CD4-positive, alpha-beta T cell treated with Interferon gamma for 1 hour (primary cell): Measurements from ENCODE around the gene ST8SIA4.
A peak's percentile ranks its signal among the peaks of the same experiment; 100 is the strongest.

Experiments
- DNase-seq: peaks from one replicate; pipeline ENCODE4 v3.0.0-alpha.2; 2020

Gene ST8SIA4

DNA sequence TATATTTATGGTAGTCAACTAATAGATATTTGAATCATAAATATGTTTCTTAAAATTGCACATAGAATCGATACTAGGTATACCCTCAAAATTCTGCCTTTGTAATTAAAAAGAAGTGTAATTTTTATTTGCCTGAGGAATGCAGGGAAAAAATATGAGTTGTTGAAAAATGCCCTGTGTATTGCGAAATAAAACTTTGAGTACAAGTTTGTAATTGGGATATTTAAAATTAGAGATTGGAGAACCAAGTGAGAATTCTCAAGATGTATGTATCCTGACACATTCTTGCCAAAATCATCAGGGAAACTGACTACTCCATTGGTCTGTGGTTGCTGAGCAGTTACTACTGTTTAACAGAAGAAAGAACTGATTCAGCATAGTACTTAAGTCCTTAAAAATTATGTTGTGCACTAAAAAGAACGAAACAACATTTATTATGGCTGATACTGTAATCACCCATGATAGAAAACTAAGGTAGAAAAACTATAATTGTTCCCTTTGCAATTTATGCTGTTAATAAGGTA, 36.0 kb downstream of the ST8SIA4 start:
- no peak for DNase-seq

DNA sequence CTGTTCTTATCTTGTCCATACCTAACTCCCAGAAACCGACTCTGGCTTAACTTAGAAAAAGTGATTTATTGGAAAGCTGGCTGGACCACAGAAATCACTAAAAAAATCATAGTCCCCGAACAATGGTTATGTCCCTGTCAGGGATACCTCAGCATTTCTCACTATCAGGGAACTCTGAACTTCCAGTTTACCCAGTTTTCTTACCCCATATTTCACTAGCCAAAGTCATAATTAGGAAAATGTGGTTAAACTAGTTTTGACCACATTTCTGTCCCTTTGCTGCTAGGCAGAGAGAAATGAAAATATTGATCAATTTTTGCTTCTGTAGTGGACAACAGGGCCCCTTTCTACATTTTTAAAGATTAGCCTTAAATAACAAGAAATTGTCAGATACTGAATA, 38.2 kb downstream of the ST8SIA4 start:
- DNase-seq = no peak

DNA sequence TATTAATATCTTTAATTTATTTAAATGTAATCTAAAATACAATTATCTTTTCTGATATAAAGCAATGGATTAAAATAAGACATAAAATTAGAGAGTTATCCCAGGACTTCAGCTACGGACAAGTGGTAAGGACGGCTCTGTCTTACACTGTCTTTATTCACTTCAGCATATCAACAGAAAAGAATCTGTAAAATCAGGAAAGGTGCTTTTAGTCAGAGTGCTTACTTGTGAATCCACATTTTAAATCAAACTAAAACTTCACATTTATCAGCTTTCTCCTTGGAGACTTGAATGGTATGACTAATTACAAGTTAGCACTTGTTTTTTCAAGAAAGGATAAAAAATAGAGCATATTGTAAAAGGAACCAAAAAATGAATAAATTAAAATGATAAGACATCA, 39.3 kb downstream of the ST8SIA4 start:
- no peak for DNase-seq

DNA sequence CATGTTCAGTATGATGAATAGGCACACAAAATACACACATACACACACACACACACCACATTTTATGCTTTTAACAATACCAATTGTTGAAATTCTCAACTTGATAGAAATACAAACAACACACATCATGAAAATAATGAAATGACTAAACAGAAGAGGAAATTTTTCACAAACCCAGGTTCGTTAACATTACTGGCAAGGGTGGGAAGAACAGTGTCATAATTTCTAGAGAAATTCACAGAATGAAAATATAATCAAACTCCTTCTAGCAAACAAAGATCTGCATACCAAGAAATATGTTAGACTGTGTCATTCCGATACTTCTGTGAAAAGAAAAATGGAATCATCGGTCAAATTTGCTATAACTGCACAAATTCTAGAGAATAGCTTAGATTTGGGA, 41.9 kb downstream of the ST8SIA4 start:
- DNase-seq = no peak

DNA sequence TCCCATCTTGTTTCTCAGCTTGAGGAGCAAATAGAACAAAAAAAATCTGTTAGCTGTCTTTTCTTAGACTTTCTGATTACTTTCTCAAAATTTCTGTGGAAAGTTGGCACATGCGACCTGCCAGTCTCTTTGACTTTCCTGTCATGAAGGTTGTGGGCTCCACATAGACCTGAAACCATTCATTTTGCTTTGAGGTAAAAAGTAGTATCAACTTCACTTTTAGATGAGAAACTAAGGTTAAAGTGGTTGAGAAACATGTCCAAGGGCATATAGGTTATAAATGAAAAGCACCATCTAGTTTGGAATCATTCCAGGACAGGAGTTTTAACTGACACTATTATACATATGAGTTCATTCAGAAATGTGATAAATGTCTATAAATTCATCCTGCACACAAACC, 42.7 kb downstream of the ST8SIA4 start:
- no peak for DNase-seq

GRCh38 chr5:100858987-100859545, 44.0 kb downstream of the ST8SIA4 start:
- DNase-seq = no peak

DNA sequence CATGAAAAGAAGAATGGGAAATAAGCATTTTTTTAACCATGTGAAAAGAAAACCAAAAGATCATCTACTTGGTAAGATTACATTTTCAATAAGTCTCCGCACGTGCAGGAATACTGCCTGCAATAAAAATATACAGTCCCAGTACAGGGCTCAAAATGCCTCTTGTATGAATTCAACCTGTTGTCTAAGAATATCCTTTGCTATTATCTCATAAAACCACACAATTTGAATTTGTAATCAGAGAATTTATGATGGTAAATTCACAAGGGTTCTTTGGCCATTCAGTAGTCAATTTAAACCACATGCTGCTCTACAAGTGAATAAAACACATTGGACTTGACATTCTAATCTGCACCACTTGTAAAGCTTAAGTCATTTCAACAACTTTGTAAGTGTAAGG, 46.6 kb downstream of the ST8SIA4 start:
- DNase-seq = no peak

DNA sequence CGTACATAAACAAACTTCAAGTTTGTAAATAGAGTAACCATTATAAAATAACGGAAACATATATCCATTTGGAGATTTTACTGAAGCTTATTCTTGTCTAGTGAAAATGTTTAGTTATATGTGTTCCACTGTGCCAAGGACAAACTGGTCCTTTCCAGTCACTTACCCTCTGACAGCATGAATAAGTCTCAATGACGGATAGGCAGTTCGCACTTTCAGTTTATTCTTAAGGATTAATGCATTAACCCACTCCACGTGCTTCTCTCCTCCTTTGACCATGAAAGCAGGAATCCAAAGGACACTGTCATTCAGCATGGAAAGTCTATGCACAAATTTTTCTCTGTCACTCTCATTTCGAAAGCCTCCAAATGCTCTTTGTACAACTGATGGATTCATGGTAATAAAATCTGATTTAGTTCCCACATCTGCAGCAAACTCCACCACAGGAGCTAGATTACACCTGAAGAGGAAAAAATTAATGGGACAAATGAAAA, 47.1 kb downstream of the ST8SIA4 start:
- DNase-seq = no peak

DNA sequence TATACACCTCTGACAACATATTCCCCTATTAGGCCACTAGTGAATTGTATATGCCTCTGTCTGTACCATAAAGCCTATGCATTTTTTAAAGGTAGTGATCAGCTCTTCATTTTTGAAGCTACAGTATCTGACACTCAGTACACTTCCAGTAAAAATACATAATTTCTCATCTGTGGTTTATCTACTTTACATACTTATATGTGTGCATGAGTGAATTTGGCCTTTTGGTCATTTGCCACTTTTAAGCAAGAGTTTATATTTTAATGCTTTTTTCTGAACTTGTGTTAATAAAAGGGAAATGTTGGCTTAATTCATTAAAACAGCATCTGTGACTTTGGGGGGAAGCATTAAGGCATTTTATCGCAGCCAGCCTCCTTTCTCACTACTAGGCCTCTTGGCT, 47.8 kb downstream of the ST8SIA4 start:
- no peak for DNase-seq

DNA sequence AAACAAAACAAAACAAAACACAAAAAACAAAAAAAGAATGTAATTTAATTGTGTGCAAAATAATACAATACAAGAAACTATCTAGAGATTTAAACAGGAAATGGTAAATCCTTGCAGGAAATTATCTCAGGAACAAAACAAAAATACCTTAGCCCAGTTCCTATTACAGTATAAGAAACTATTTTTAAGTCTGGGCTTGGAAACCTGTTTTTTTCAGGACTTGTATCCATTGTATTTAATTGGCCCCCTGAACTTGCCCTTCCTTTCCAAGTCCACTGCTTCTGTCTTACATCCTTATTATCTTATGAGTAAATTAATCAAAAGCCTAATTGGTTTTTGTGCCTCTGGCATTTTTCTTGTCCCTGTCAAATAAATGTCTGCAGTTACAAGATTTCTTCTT, 48.5 kb downstream of the ST8SIA4 start:
- no peak for DNase-seq

DNA sequence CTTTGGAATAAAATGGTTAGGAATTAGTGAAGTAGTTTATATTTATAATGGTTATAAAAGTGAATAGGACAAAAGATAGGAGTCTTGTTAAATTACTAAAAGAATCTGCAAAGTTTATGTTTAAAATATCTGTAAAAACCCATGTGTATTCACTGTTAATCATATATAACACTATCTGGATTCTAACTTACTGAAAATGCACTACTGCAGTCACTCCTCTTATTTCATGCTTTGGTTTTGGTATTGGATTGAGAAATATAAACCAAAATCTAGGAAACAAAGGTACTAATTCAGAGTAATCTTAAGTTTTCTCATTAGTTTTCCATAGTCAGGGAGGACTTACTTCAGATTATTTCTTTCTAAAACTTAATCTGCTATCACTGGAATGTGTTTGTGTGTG, 49.5 kb downstream of the ST8SIA4 start:
- no peak for DNase-seq

DNA sequence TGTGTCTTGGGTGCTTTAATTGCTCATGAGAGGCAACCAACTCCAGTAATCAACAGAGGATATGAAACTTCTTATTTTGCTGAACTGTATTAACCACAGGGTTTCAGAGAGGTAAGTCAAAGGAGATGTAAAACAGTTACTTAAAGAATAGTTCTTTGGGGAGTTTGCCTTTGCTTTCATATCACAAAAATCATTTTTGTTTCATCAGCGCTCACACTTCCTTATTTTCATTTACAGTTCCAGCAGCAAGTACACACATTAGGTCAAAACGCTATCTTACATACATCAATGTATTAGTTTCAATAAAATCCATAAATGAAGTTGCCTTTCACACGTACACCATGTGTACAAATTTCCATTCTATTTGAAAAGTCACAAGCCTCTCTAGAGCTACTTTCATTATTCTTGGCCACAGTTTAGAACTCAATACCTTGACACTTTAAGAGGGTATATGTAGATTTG, 50.1 kb downstream of the ST8SIA4 start:
- DNase-seq = no peak

GRCh38 chr5:100852051-100852450, 51.0 kb downstream of the ST8SIA4 start:
- no peak for DNase-seq

- DNase-seq = no peak
Observed at GRCh38 chr5:100846772-100847171, 56.3 kb downstream of the ST8SIA4 start.

DNA sequence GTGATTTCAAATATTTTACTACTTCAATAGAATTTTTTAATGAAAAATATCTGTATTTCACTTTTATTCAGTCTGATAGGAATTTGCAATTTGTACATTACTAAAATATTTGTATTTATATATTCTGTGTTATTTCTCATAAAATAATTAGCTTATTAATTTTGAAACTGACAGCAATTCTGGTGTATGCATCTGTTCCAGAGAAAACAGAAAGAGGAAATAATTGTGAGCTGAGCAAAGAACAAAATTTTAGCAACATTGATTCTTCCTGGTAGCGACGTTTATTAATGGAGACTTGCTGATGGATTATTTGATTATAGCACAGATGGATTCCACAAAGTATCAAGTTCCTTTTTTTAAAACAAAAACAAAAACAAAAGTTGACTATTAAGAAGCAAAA, 61.0 kb downstream of the ST8SIA4 start:
- DNase-seq = no peak

GRCh38 chr5:100841358-100842076, 61.6 kb downstream of the ST8SIA4 start:
- DNase-seq = no peak

GRCh38 chr5:100840789-100841188, 62.3 kb downstream of the ST8SIA4 start:
- no peak for DNase-seq

DNA sequence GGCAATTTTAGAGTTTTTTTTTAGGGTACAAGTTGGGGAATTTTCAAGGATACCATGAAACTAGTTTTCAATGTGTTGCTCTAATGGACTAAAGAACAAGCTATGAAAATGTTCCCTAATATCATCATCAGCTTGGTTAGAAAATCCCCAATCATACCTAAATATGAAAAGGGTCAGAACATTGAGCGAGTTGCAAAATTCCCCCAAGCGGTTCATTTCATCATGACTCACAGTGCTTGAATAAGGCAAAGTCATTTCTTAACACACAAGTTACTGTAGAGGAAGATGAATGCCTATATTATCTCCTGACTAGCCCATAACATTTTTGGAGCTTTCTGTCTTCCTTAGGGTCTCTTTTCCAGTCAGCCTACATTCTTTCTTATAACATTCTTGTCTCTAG, 62.7 kb downstream of the ST8SIA4 start:
- DNase-seq = peak; percentile 18

- DNase-seq = no peak
Observed at GRCh38 chr5:100838048-100838473, 65.0 kb downstream of the ST8SIA4 start.

- no peak for DNase-seq
Observed at GRCh38 chr5:100834519-100834918, 68.6 kb downstream of the ST8SIA4 start.

GRCh38 chr5:100832252-100833230, 70.5 kb downstream of the ST8SIA4 start:
- no peak for DNase-seq

DNA sequence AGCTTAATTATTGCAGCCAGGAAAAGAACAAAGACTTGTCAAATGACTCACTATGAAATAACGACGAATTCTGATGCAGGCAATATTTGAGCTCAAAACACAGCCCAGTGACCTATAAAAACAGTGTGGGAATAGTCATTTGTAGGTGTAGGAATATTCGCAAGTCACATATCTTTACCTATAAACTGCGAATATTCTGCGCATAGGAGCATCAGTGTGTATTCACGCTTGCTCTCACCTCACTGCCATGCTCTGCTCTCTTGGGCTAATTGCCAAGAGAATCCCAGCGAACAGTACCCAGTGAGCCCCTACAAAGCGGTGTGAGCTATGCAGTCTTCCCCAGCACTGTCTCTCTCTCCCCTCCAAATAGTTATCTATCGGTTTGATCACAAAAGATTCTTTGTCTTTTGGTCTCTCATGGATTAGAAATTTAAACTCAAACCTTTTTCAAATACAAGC, 74.2 kb downstream of the ST8SIA4 start:
- DNase-seq = no peak
